ENCODE results near the gene CNTRL. TPM values are rescaled to one million over a fixed set of nuclear protein-coding genes. Genes with fewer than 3 reads are reported as not detected.
A peak's percentile ranks its signal among the peaks of the same experiment; 100 is the strongest.
"Not testable (repeated sequence)": the region's sequence is repeated elsewhere in the genome, so short reads cannot be mapped to it uniquely, and the experiment has no call there.

CNTRL gene
- total RNA-seq, 4 donors from 2014 or later, result 23.5 to 31.5 (median 29.6) TPM

DNA sequence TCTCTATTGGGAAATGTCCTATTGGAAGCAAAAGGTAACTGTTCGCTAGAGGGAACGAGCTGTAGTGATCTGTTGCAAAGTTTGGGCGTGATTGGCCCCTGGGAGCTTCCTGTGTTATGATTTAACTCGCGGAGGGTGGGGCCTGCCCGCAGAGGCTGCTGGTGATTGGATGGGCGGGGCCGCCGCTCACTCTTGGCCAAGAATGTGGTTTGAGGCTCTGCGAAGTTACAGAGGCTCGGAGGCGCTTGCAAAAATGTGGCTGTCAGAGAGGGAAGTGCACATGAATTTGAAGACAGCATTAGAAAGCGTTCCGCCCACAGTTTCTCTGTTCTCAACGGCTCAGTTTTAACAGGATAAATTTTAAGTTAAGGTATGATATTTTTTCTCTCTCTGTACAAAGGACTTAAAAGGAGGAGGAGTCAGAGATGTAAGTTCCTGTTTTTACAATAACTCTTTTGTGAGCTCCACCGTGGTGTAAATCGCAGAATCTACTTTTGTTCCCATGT lies 46.9 kb downstream of the CNTRL start:
- peak; percentile 97 for DNase-seq
- Histone ChIP-seq H3K4me1 (no peaks in the 10 kb centered on the region), H3K4me3 (peak overlapping the region; percentile 33 to 34), H3K27me3 (no peaks in the 10 kb centered on the region), H3K27ac (peak overlapping the region; percentile 46 to 59), H3K9me3 (no peaks in the 10 kb centered on the region), H3K36me3 (no peaks in the 10 kb centered on the region)
- TF ChIP-seq CTCF (IDR thresholded peaks at IDR 0.05), result peak in 3 of 4 experiments; percentile 38 to 62 (median 54)
- peak; percentile 46 to 55 for TF ChIP-seq POLR2A (IDR thresholded peaks at IDR 0.05)
- intact Hi-C loops (cut with DNase I; ENCODE audit: low total_unique reads), result no loop called here

DNA sequence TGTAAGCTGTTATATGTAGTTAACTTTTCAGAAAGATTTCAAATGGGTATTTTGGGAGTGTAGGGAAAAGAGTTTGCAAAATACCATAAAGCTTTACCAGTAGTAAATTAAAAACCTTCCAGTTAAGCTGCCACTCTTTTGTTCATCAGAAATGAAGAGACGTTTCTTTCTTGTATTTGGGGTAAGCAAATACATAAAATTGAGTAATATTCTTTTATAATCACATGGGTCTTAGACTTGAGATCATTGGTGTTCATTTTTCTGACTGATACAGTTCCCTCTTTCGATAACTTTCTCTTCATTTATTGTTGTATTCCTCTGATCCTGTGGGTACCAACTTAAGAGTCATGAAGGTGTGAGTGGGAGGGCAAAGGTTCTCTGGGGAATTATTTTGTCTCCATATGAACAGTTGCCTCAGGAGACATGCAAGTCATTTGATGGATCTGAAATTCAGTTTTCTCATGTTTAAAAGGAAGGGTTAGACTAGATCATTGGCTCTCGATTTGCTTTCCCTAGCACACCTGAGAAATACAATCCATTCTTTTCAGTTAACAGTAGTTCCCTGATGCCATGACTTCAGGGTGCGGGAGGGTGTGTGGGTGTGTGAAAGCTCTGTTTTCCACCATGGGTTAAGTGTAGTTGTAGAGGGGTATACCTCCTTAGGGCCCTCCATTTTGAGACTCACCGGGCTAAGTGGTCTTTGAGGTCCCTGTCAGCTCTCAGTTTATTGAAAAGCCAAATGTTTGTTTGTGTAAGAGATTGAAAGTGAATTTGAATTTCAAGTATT lies 47.7 kb downstream of the CNTRL start:
- TF ChIP-seq POLR2A (IDR thresholded peaks at IDR 0.05) (no peak), CTCF (IDR thresholded peaks at IDR 0.05) (no peak)
- Histone ChIP-seq H3K27ac (peak overlapping the region in 1 of 2 donors; percentile 59), H3K36me3 (no peaks in the 10 kb centered on the region), H3K4me3 (peak overlapping the region; percentile 33 to 34), H3K4me1 (no peaks in the 10 kb centered on the region), H3K9me3 (no peaks in the 10 kb centered on the region), H3K27me3 (no peaks in the 10 kb centered on the region)
- intact Hi-C loops (cut with DNase I; ENCODE audit: low total_unique reads), result no loop called here
- DNase-seq, result no peak

DNA sequence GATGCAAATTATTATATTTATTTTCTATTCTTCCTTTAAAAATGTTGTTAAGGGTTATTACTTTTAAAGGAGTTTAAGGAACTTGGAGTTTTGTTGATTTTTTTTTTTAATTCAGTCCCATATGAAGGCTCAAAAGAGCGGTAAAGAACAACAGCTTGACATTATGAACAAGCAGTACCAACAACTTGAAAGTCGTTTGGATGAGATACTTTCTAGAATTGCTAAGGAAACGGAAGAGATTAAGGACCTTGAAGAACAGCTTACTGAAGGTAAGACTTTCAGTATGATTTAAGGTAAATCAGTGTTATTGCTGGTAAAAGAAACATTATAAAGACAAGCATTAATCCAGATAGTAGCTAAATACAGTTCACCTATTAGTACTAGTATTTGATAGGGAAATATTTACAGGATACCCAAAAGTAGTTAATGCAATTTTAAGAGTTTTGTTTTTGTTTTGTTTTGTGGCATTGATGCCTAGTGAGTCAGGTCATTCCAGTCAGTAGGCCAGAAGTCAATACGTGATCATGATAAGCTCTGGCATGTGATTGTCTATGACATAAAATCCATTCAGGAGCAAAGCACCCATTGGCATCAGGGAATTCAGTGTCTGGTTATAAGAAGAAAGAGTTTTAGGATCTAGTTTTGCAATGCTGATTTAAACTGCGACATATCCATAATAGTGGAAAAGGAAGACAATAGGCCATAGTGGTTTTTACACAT lies 49.2 kb downstream of the CNTRL start:
- no peak for TF ChIP-seq CTCF (IDR thresholded peaks at IDR 0.05)
- no peak for TF ChIP-seq POLR2A (IDR thresholded peaks at IDR 0.05)
- no peak overlapping the region for H3K27ac ChIP-seq
- intact Hi-C loops (cut with DNase I; ENCODE audit: low total_unique reads), result no loop called here
- no peak for DNase-seq
- no peaks in the 10 kb centered on the region for H3K36me3 ChIP-seq
- no peak overlapping the region for H3K4me3 ChIP-seq
- no peaks in the 10 kb centered on the region for H3K27me3 ChIP-seq
- H3K4me1 ChIP-seq, result no peaks in the 10 kb centered on the region
- no peaks in the 10 kb centered on the region for H3K9me3 ChIP-seq

GRCh38 chr9:121125590-121125989 lies 50.8 kb downstream of the CNTRL start:
- intact Hi-C loops (cut with DNase I; ENCODE audit: low total_unique reads), result no loop called here
- Histone ChIP-seq H3K4me3 (no peak overlapping the region), H3K27ac (no peak overlapping the region), H3K36me3 (no peaks in the 10 kb centered on the region), H3K9me3 (no peaks in the 10 kb centered on the region), H3K4me1 (no peaks in the 10 kb centered on the region), H3K27me3 (no peaks in the 10 kb centered on the region)
- TF ChIP-seq CTCF (IDR thresholded peaks at IDR 0.05) (no peak), POLR2A (IDR thresholded peaks at IDR 0.05) (no peak)
- DNase-seq, result no peak

DNA sequence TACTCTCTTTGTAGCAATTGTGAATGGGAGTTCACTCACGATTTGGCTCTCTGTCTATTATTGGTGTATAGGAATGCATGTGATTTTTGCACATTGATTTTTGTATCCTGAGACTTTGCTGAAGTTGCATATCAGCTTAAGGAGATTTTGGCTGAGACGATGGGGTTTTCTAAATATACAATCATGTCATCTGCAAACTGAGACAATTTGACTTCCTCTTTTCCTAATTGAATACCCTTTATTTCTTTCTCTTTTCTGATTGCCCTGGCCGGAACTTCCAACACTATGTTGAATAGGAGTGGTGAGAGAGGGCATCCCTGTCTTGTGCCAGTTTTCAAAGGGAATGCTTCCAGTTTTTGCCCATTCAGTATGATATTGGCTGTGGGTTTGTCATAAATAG lies 54.6 kb downstream of the CNTRL start:
- H3K4me3 ChIP-seq; H3K27ac ChIP-seq; H3K36me3 ChIP-seq; H3K4me1 ChIP-seq; intact Hi-C loops (cut with DNase I; ENCODE audit: low total_unique reads); H3K9me3 ChIP-seq; DNase-seq; H3K27me3 ChIP-seq: not testable (repeated sequence)
